Cerebellar cortex (tissue), 1 donor: ENCODE data around the gene KCNQ1OT1.

Experiments
- DNase-seq: peaks from one replicate; pipeline ENCODE4 v3.0.0-alpha.2; 2015; ENCODE audit warnings: low spot score

The KCNQ1OT1 gene

GRCh38 chr11:2701898-2702434, 2.2 kb upstream of the KCNQ1OT1 start:
- no peak for DNase-seq

DNA sequence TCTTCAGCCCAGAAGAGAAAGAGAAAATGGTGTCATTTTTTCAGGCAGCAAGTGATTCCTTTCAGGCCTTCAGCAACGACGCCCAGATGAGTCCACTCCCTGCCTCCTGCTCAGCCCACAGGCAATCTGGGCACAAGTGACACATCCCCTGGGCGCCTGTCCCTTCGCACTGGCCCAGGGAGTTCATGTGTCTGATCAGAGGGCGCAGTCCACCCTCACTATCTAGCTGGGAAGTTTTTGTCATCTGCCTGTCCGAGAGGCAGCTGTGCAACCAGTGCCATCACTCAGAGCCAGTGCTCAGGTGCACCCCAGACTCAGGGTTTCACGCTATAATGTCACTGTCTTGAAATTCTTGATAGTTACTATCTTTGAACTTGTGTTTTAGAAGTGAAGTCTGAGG, 1.4 kb upstream of the KCNQ1OT1 start:
- no peak for DNase-seq

- no peak for DNase-seq
Measured at GRCh38 chr11:2700415-2701211, 819 bp upstream of the KCNQ1OT1 start.

DNA sequence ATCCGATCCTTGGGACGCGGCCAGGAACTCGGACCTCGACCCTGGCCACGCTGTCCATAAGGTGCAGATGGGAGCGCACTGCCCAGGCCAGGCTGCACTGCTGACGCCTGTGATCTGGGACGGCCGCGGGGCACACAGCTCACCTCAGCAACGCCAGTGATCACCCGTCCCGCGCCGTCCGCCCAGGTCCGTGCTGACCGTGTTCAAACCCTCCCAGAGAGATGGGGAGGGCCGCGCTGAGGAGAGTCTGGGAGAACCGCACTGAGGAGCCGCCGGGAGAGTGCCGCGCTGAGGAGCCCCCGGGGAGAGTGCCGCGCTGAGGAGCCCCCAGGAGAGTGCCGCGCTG, 636 bp downstream of the KCNQ1OT1 start:
- no peak for DNase-seq

- DNase-seq = no peak
Measured at GRCh38 chr11:2698386-2699184, 1.2 kb downstream of the KCNQ1OT1 start.

GRCh38 chr11:2697866-2698265, 1.9 kb downstream of the KCNQ1OT1 start:
- DNase-seq = no peak

DNA sequence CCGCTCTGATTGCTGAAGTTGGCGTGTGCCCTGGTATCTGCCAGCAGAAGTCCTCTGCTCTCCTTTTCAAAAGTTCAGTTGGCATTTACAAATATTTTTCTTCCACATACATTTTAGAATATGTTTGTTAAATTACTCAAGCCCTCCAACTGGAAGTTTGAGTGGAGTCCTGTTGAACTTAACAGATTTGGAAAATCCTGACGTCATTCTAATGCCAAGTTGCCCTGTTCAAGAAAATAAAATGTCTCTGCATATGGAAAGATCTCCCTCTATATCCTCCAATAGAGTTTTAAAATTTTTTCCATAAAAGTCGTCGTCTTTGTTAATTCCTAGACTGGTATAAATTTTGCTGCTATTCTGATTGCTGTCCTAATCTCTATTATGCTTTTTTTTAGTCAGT, 3.3 kb downstream of the KCNQ1OT1 start:
- DNase-seq = no peak

GRCh38 chr11:2694995-2695939, 4.5 kb downstream of the KCNQ1OT1 start:
- no peak for DNase-seq

GRCh38 chr11:2694495-2694894, 5.3 kb downstream of the KCNQ1OT1 start:
- no peak for DNase-seq

DNA sequence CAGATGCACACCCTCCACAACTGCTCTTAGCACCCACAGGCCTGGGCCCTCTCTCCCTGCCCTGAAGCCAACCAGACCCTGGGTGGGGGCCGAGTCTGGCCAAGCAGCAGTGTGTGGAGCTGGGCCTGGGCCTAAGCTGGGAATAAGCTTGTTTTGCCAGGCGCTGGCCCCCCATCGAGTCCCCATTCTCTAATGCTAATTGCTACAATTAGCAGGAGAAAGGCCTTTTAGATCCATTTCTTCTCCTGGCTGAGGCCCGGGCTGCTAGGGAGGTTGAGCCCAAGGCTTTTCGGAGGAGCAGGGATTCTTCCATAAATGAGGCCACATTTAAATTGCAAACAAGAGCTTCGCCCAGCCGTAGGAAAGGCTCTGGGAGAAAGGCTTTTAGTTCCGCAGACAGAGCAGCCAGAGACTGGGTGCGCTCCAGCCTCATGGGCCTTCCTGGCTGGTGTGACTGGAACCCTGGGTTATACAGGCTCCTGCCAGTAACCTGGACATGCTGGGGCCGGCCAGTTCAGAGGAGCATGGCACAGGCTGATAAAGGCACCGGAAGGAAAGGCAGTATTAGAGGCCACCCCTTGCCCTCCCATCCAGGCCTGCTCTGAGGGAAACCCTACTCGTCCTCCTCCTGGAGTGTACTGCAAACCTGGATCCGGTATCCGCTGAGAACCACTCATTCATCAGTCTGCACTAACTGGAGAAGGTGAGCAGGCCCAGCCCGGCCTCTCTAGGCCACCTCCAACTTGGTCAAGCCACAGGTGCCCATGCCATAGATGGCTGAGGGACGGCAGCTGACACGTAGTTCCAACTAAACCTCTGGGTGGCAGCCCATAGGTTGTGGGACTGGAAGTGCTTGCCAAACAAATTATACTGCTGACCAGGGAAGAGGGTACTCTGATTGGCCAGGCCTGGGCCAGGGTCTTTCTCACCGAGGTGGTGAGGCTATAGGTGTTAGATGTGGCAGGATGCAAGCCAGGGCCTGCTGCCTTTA, 6.2 kb downstream of the KCNQ1OT1 start:
- DNase-seq = no peak

- DNase-seq = no peak
Measured at GRCh38 chr11:2691991-2692875, 7.6 kb downstream of the KCNQ1OT1 start.

DNA sequence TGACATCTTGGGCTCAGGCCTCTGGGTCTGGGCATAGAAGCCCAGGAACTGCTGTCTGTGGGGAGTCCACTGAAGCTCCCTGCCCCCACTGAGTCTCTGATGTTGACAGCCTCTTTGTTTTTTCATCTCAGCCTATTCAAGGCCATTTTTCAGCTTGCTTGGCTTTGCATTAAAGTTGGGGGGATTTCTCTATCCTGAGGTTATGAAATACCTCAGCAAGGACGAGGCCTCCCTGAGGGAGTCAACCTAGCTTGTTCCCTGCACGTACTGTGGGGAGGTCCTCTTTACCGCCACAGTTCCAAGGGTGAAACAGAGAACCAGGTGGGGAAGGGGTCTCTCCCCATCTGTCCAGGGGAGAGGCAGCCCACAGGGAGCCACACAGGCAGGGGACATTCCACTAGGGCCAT, 8.4 kb downstream of the KCNQ1OT1 start:
- no peak for DNase-seq

GRCh38 chr11:2690596-2691354, 9.0 kb downstream of the KCNQ1OT1 start:
- DNase-seq = no peak

DNA sequence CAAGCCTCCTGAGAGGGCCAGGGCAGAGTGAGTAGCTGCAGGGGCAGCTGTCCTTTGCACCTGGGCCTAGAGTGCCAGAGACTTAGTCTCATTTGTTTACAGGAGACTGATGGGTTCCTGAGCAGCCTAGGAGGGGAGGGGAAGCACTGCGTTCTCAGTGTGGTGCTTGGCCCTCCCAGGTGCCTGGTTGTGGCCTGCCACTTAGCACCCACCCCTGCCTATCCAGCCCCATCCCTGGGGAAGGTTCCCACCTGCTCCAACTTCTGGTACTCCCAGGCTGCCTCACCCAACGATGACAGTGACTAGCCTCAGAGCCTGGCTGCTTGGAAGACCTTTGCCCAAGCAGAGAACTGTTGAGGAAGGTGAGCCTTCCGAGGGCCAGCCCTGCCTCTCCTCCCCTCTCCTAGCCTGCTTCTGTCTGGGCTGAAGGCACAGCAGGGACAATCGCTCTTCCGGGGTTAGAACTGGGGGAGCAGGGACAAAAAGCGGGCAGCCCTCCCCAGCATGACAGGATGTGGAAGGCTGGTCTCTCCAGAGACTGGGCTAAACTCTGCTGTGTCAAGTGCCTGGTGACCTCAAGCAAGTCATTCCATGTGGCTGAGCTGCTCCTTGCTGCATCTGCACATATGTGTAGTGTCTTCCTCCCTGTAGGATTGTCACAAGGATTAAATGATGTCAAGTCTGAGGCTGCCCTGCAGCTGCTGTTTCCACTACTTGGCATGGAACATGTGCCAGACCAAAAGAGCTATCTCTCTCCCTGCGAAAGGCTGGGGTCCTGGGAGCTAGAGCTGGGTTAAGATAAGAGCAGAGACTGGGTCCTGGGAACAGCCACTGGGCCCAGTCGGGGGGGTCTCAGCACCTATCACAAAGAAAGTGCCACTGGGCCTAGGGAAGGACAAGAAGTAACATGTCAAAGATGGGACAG, 9.9 kb downstream of the KCNQ1OT1 start:
- no peak for DNase-seq

- no peak for DNase-seq
Measured at GRCh38 chr11:2688381-2689231, 11.2 kb downstream of the KCNQ1OT1 start.

DNA sequence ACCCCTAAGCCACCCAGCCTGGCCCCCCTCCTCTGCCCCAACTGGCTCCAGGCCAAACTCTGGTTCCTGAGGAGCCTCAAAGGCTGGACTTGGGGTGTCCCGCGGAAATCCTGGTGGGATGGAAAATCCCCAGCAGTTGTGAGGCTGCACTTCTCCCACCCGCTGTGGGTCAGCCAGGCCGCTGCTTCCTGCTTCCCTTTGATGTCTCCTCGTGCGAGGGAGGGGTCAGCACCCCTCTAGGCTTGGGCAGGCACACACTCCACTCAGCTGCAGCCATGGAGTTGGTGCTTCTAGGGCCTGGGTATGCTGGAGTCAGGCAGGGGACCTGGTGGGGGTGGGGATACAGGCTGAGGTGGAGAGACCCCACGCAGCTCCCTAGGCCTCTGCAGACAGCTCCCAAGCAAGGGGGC, 12.0 kb downstream of the KCNQ1OT1 start:
- DNase-seq = no peak

- DNase-seq = no peak
Measured at GRCh38 chr11:2687223-2687530, 12.6 kb downstream of the KCNQ1OT1 start.
